HT1080 (cell line): ENCODE measurements around the gene ALDH16A1. TPM values are rescaled to one million over a fixed set of nuclear protein-coding genes. Genes with fewer than 3 reads are reported as not detected.

Source experiments
- DNase-seq: peaks from one replicate; pipeline ENCODE4 v3.0.0-alpha.2; 2015; ENCODE audit warnings: low read depth
- total RNA-seq: library from RNA; depleted of rRNA; stranded (reverse); fragments of >200 nt; shearing (Covaris generic); gene quantifications from 2 replicates; pipeline ENCODE4 v1.2.3, GENCODE V29; 2014

The ALDH16A1 gene
- total RNA-seq, 1 experiment from 2014 or later, result 55.1 TPM

- DNase-seq, result peak; percentile 99
Measured at GRCh38 chr19:49487277-49488045, 34.4 kb downstream of the ALDH16A1 start, which contains the start of gene RPL13A. RPL13A (plus strand) TSS chr19:49487608; CDS start chr19:49487630, 22 bp downstream.

- no peak for DNase-seq
Measured at GRCh38 chr19:49488046-49488862, 35.2 kb downstream of the ALDH16A1 start.

GRCh38 chr19:49488863-49489537 lies 36.0 kb downstream of the ALDH16A1 start:
- no peak for DNase-seq

- DNase-seq, result peak; percentile 69
Measured at GRCh38 chr19:49489601-49490167, 36.7 kb downstream of the ALDH16A1 start.

DNA sequence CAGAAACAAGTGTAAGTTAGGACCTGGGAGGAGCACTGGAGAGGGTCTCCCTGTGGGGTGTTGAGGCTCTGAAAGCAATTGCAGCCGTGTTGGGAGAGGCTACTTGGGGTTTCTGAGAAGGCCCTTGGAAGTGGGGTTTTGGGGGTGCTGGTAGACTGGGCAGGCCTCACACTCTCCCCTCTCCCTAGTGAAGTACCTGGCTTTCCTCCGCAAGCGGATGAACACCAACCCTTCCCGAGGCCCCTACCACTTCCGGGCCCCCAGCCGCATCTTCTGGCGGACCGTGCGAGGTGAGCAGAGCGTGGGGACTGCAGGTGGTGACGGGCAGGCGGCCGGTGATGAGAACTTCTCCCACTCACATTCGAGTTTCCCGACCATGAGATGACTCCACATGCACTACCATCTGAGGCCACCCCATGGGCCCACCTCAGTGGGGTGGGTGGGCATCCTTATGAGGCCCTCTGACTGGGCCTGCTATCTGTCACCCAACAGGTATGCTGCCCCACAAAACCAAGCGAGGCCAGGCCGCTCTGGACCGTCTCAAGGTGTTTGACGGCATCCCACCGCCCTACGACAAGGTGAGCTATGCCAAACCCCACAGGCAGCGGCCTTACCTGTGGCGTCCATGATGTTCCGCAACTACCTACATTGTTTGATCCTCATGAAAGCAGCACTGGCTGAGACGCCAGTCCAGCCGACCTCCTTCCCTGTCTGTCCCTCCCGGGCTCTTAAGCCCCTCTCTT lies 37.4 kb downstream of the ALDH16A1 start:
- DNase-seq, result no peak

DNA sequence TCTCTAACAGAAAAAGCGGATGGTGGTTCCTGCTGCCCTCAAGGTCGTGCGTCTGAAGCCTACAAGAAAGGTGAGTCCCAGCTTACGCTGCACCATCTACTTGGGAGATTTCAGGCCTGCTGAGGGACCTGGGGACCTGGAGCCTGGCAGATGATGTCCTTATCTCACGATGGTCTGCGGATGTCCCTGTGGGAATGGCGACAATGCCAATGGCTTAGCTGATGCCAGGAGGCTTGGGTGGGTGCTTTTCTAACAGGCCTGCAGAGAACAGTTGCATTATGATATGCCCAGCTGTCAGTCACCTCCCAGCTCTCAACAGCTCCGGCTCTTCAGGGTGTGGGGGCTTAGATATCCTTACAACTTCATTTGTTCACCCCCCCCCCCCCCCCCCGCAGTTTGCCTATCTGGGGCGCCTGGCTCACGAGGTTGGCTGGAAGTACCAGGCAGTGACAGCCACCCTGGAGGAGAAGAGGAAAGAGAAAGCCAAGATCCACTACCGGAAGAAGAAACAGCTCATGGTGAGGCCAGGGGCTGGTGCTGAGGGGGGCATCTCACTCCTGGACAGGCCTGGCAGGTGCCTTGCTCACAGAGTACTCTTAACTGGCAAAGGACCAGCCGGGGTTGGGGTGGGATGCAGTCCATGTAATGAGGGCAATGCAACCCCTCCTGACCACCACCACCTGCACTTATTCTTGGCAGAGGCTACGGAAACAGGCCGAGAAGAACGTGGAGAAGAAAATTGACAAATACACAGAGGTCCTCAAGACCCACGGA lies 38.2 kb downstream of the ALDH16A1 start:
- DNase-seq, result no peak

GRCh38 chr19:49491804-49492572 lies 39.0 kb downstream of the ALDH16A1 start:
- DNase-seq, result no peak

DNA sequence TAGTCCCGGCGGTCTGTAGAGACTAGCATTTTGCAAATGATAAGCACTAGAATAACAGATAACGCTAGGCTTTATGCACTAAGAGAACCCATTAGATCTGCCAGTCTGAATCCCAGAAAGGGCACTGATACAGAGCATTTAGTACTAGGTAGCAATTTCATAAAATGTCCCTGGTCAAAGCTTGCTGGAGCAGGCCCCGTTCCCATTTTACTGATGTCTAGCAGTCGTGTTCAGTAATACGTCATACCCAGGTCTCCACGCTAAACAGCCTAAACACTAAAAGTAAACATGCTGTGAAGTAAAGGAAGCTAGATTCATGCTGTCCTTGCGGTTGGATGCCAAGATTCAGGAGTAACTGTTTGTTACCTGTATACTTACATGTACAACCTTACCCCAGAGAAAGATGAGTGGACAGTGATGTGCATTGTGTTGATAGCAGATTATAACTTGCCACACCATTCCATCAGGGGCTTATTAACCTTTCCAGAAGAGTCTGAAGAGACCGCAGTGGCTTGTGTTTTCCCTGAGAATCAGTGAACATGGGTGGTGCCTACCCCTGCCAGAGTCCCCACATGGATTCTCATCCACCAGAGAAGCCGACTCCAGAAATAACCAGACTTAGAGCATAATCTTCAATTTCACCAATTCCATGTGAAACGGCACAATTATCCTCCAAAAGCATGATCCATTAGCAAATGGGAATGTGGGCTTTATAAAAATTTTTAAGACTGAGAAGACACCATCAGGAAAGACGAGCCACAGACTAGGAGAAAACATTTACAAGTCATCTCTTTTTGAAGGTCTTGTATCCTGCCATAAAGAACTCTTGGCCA lies 39.8 kb downstream of the ALDH16A1 start:
- DNase-seq, result peak; percentile 78

DNA sequence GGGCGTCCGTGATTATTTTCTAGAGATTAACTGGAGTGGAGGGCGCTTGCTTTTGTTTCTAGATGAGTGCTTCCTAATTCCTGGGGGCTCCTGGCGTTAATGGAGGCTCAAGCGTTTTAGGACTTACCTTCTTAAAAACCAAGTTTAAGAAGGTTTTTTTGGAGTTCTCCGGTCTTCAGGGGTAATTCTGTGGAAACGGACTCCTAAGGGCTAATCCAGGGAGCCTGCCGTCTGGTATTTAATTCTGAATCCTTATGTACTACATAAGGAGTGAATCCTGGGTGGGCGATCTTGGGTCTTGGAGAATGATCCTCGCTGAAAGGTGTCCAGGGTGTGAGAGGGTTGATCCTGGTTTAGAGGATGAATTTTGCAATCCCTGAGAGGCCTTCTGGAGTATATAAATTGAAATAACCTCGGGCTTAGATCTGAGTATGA lies 43.6 kb downstream of the ALDH16A1 start:
- DNase-seq, result no peak

DNA sequence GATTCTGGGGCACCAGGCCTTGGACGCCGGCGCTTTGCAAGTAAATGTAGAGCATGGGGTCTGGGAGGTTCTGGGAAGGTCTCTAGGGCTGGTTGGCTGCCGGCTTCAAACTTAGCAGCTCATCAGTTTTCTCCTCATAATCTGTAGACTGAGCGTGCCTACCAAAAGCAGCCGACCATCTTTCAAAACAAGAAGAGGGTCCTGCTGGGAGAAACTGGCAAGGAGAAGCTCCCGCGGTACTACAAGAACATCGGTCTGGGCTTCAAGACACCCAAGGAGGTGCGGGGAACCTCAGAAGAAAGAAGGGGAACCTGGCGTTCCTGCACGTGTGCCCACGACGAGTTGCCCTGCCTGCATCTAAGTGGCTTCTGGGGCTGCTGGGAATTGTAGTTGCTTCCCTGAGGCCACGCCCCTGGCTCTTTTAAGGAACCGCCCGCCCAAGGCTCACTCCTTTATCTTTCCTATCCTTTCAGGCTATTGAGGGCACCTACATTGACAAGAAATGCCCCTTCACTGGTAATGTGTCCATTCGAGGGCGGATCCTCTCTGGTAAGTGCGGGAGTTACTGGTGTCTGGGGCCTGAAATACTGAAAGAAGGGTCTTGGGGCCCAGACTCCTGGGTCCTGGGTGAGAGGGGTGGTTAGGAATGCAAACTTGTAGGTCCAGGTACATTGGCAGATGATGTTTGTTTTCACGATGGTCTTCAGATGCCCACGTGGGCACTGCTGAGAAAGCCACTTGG lies 44.2 kb downstream of the ALDH16A1 start:
- peak; percentile 72 for DNase-seq

- DNase-seq, result no peak
Measured at GRCh38 chr19:49497789-49498103, 44.7 kb downstream of the ALDH16A1 start.

GRCh38 chr19:49498475-49498874 lies 45.5 kb downstream of the ALDH16A1 start:
- no peak for DNase-seq

DNA sequence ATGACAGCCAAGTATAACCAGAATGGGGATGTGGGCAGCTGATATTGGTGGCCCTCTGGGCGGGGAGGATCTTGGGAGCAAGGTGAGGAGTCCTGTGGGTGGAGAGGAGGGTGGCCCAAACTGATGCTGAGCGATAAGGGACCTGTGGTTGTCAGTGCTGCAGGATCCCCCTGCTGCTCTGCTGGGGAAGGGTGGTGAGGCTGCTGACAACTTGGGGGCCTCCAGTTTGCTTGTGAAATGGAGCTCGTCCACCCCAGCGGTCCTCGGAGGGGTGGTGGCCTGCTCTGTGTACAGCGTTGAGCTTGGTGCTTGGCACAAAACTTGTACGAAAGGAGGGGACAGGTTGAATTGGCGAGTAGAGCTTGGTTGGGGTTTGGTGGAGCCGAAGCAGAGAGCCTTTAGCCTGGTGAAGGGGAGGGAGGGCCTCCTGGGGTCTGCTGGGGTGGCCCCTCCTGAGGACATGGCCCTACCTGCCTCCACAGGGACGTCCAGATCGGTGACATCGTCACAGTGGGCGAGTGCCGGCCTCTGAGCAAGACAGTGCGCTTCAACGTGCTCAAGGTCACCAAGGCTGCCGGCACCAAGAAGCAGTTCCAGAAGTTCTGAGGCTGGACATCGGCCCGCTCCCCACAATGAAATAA lies 46.1 kb downstream of the ALDH16A1 start:
- no peak for DNase-seq

- peak; percentile 77 for DNase-seq
Measured at GRCh38 chr19:49502866-49503581, 50.0 kb downstream of the ALDH16A1 start.

DNA sequence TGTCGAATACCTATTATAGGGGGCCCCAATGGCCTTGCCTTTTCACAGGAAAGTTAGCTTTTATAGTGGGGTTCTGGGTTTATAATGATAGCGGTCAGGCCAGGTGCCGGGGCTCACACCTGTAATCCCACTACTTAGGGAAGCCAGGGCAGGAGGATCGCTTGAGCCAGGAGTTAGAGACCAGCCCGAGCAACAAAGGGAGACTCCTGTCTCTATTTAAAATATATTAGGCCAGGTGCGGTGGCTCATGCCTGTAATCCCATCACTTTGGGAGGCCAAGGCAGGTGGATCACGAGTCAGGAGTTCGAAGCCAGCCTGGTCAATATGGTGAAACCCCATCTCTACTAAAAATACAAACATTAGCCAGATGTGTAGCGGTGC lies 50.5 kb downstream of the ALDH16A1 start:
- DNase-seq, result no peak

- DNase-seq, result peak; percentile 55
Measured at GRCh38 chr19:49506575-49507105, 53.6 kb downstream of the ALDH16A1 start.
